K562 (cell line): ENCODE data around the gene THADA. TPM values are rescaled to one million over a fixed set of nuclear protein-coding genes. Genes with fewer than 3 reads are reported as not detected.
A peak's percentile ranks its signal among the peaks of the same experiment; 100 is the strongest.

ENCODE experiments used
- BRCA1 ChIP-seq, 2 experiments: fragments of 450-650 bp in 1 of 2; sonication (generic) in 1 of 2; formaldehyde crosslinking in 1 of 2; IDR thresholded peaks; 2 replicates each; pipeline versions ENCODE4 v1.5.0 to v1.6.1; 2017 to 2020; ENCODE audit warnings: mild to moderate bottlenecking in 1 of 2, missing genetic modification reagents in 1 of 2
- CHD7 ChIP-seq: fragments of 200-600 bp; sonication (generic); IDR thresholded peaks from one replicate; pipeline ENCODE4 v1.6.1; 2012; ENCODE audit warnings: mild to moderate bottlenecking, low read depth, low read length, inconsistent platforms
- FOXA3 ChIP-seq, 2 experiments: fragments of 450-650 bp in 1 of 2; sonication (generic) in 1 of 2; formaldehyde crosslinking; IDR thresholded peaks in 1 of 2; conservative IDR thresholded peaks in 1 of 2; 2 replicates each; pipeline versions ENCODE4 v1.4.0 to v1.8.0; 2020 to 2022; ENCODE audit warnings: mild to moderate bottlenecking in 2 of 2, missing genetic modification reagents in 1 of 2
- KLF1 ChIP-seq: fragments of 450-650 bp; IDR thresholded peaks from 2 replicates; pipeline ENCODE4 v1.6.1; 2016; ENCODE audit warnings: missing genetic modification characterization, missing compliant biosample characterization
- LEF1 ChIP-seq: fragments of 450-650 bp; IDR thresholded peaks from 2 replicates; pipeline ENCODE4 v1.6.1; 2016; ENCODE audit warnings: mild to moderate bottlenecking
- NEUROD1 ChIP-seq: fragments of 150-350 bp; IDR thresholded peaks from 2 replicates; pipeline ENCODE4 v1.6.1; 2014; ENCODE audit warnings: borderline replicate concordance, low read length, low read depth; ENCODE audit not compliant: partially characterized antibody
- PTTG1 ChIP-seq: fragments of 450-650 bp; IDR thresholded peaks from 2 replicates; pipeline ENCODE4 v1.6.1; 2016; ENCODE audit warnings: low read depth, mild to moderate bottlenecking, missing genetic modification characterization, missing compliant biosample characterization
- SAP30 ChIP-seq: fragments of 200-600 bp; sonication (generic); IDR thresholded peaks from 2 replicates; pipeline ENCODE4 v1.6.1; 2012; ENCODE audit warnings: borderline replicate concordance, low read depth, mild to moderate bottlenecking, moderate library complexity, low read length, control low read depth, inconsistent platforms; ENCODE audit not compliant: insufficient read depth, poor library complexity, severe bottlenecking
- WHSC1 ChIP-seq: IDR thresholded peaks from one replicate; pipeline ENCODE4 v1.6.1; 2012; ENCODE audit warnings: low read length, control low read depth, inconsistent platforms
- ZNF184 ChIP-seq: sonication (generic); formaldehyde crosslinking; IDR thresholded peaks from 2 replicates; pipeline ENCODE4 v1.5.0; 2020; ENCODE audit warnings: missing genetic modification reagents
- ZNF212 ChIP-seq: fragments of 450-650 bp; formaldehyde crosslinking; IDR thresholded peaks from 2 replicates; pipeline ENCODE4 v1.4.0; 2020; ENCODE audit warnings: mild to moderate bottlenecking
- polyA plus RNA-seq, 8 experiments: library from polyadenylated mRNA; depleted of rRNA in 4 of 8; stranded (reverse) in 5 of 8; unstranded in 3 of 8; fragments of >200 nt; fragmentation: Nextera tagmentation in 2 of 8; fragmentation: Illumina TruSeq in 1 of 8; extraction: Ambion mirVana in 2 of 8; extraction: Trizol in 1 of 8; gene quantifications; 2 replicates each; pipeline versions ENCODE4 v1.2.1 to v1.2.3, GENCODE V29; 2011 to 2014; ENCODE audit warnings: inconsistent platforms in 1 of 8, missing spikeins in 1 of 8
- total RNA-seq, 7 experiments: library from RNA; depleted of rRNA in 6 of 7; stranded (reverse); fragments of >200 nt in 6 of 7; fragmentation: Illumina TruSeq in 2 of 7; extraction: Trizol in 2 of 7; gene quantifications; 2 replicates each; pipeline versions ENCODE4 v1.2.1 to v1.2.3, GENCODE V29; 2011 to 2021; ENCODE audit warnings: low replicate concordance in 1 of 7

THADA gene
- total and polyA plus RNA-seq, 9 of the 15 experiments (the other 6 are each of a cell fraction or from before 2014, with no cell fraction given): 17.8 to 34.7 (median 31.9) TPM

- peak; percentile 43; the same call in 1 of the 2 replicates for TF ChIP-seq PTTG1 (tag)
- TF ChIP-seq ZNF212 (CRISPR knock-in tag): no peak
- no peak for TF ChIP-seq BRCA1 (IDR thresholded peaks at IDR 0.05)
- TF ChIP-seq BRCA1 (CRISPR knock-in tag; IDR thresholded peaks at IDR 0.05): no peak
- TF ChIP-seq LEF1: peak; percentile 89
- TF ChIP-seq WHSC1: no peak
- TF ChIP-seq CHD7: no peak
- no peak for TF ChIP-seq SAP30
- TF ChIP-seq NEUROD1: peak; percentile 24
- peak in 1 of 2 experiments; percentile 29; a peak in 1 of 4 replicates for TF ChIP-seq FOXA3 (CRISPR knock-in tag; conservative IDR thresholded peaks at IDR 0.05 in 1 of 2, IDR thresholded peaks at IDR 0.05 in 1 of 2)
- TF ChIP-seq ZNF184 (CRISPR knock-in tag): no peak
- no peak for TF ChIP-seq KLF1
Observed at GRCh38 chr2:43426305-43427031, 169.4 kb downstream of the THADA start (continued).
